ENCODE results near the gene TMPRSS3.

Gene TMPRSS3

GRCh38 chr21:42340187-42341050, 55.4 kb downstream of the TMPRSS3 start:
- no peak overlapping the region for H3K4me3 ChIP-seq (ENCODE audit: low read depth, low read length)
- TF ChIP-seq, protein P1, sequence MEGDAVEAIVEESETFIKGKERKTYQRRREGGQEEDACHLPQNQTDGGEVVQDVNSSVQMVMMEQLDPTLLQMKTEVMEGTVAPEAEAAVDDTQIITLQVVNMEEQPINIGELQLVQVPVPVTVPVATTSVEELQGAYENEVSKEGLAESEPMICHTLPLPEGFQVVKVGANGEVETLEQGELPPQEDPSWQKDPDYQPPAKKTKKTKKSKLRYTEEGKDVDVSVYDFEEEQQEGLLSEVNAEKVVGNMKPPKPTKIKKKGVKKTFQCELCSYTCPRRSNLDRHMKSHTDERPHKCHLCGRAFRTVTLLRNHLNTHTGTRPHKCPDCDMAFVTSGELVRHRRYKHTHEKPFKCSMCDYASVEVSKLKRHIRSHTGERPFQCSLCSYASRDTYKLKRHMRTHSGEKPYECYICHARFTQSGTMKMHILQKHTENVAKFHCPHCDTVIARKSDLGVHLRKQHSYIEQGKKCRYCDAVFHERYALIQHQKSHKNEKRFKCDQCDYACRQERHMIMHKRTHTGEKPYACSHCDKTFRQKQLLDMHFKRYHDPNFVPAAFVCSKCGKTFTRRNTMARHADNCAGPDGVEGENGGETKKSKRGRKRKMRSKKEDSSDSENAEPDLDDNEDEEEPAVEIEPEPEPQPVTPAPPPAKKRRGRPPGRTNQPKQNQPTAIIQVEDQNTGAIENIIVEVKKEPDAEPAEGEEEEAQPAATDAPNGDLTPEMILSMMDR (IDR thresholded peaks at IDR 0.05; ENCODE audit: insufficient read depth, low read depth, low read length, missing control alignments) = no peak
- DNase-seq (ENCODE audit: low read depth) = no peak

DNA sequence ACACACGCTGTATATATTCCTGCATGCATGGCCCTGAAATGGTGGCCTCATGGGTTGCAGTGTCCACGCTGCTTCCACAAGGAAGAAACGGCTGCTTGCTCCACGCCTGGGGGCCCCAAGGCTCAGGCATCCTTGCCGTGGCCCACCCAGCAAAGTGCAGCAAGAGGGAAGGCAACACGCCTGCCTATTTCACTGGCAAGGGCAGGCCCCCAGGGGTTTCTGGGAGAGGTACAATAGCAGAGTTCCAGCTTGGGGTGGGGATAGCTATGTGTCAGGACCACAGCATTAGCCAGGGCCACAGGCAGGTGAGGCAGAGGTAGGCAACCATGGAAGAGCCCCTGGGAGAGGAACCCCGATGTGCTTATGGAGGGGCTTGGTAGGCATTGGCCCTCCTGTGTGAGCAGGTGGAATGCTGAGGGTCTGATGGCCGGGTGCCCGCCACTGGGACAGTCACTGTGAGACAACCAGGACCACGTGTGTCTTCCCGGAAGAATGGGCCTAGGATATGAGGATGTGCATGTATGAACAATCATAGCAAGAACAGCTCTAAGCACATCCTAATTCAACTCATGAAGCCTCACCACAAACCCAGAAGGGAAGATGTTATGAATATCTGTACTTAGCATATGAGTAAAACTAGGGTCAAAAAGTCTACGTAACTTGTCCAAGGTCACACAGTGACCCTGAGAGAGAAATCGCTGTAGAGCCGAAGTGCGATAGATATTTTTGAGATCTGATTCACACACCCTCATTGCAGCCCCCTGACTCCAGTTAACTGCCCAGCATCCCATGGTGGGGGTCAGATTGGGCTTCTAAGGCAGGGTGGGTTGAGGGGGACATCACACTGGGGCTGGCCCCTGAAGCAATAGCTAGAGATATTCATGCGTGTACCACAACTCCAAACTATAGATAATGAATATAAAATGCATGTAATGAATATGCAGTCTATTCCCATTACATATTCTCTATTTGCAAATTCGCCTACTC, 56.8 kb downstream of the TMPRSS3 start:
- peak; percentile 68 for DNase-seq (ENCODE audit: low read depth)
- TF ChIP-seq, protein P1 (IDR thresholded peaks at IDR 0.05; ENCODE audit: insufficient read depth, low read depth, low read length, missing control alignments) = no peak
- H3K4me3 ChIP-seq (ENCODE audit: low read depth, low read length) = no peak overlapping the region

- DNase-seq (ENCODE audit: low read depth) = peak; percentile 78
- H3K4me3 ChIP-seq (ENCODE audit: low read depth, low read length) = no peak overlapping the region
- TF ChIP-seq, protein P1 (IDR thresholded peaks at IDR 0.05; ENCODE audit: insufficient read depth, low read depth, low read length, missing control alignments) = peak; percentile 67
Observed at GRCh38 chr21:42337830-42338728, 57.8 kb downstream of the TMPRSS3 start.

DNA sequence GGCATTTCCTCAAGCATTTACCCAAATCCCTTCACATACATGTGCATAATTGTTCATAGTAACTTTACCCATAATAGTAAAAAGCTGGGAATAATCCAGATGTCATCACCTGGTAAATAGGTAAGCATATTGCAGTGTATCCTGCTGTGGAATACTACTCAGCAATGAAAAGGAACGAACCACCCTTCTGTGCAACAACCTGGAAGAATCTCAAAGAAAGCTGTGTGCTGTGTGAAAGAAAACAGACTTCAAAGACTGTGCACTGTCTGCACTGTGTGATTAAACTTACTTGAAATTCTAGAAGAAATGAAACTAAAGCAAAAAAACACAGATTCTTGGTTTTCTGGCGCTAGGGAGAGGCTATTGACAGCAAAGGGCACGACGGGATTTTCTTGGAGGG, 58.6 kb downstream of the TMPRSS3 start:
- TF ChIP-seq, protein P1 (IDR thresholded peaks at IDR 0.05; ENCODE audit: insufficient read depth, low read depth, low read length, missing control alignments) = no peak
- no peak overlapping the region for H3K4me3 ChIP-seq (ENCODE audit: low read depth, low read length)
- no peak for DNase-seq (ENCODE audit: low read depth)

DNA sequence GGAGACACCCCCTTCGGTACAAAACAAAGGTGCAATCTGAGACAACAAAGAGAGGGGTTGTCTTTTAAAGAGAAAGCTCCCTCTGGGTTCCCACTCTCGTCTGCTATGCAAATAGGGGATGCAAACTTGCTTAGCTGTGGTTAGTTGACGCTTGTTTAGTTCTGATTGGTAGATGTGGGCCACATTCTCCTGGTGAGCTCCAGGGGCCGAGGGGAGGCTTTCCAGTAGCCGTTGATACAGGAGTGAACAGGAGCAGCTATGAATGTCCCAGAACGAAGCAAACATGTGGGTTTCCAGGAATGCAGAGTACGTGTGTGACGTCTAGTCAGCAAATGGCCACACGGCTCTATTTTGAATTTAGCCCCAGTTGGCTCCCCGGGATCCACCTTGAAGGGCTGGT, 59.8 kb downstream of the TMPRSS3 start:
- TF ChIP-seq, protein P1 (IDR thresholded peaks at IDR 0.05; ENCODE audit: insufficient read depth, low read depth, low read length, missing control alignments) = no peak
- peak; percentile 26 for DNase-seq (ENCODE audit: low read depth)
- no peak overlapping the region for H3K4me3 ChIP-seq (ENCODE audit: low read depth, low read length)
